Motor neuron (in vitro differentiated cells): Measurements from ENCODE around the gene SLC16A11. TPM values are rescaled to one million over a fixed set of nuclear protein-coding genes. Genes with fewer than 3 reads are reported as not detected.
"Not testable (repeated sequence)": the region's sequence is repeated elsewhere in the genome, so short reads cannot be mapped to it uniquely, and the experiment has no call there.

ENCODE experiments used
- ATAC-seq, 8 experiments: fragments of 200-7000 bp; cut with Tn5 transposase; replicated peaks in 6 of 8; 2 replicates each; pipeline ENCODE4 v1.8.0; 2021; ENCODE audit warnings: mild to moderate bottlenecking in 8 of 8, moderate library complexity in 8 of 8
- H3K27ac ChIP-seq, 2 donors: fragments of 250-450 bp; sonication (Bioruptor Pico); 2 replicates each; pipeline ENCODE4 v1.9.0; 2021; ENCODE audit warnings: antibody characterized with exemption in 2 of 2, mild to moderate bottlenecking in 2 of 2, moderate library complexity in 1 of 2
- H3K4me1 ChIP-seq, 2 donors: fragments of 250-450 bp; sonication (Bioruptor Pico); replicated peaks in 1 of 2; 2 replicates each; pipeline ENCODE4 v1.6.1; 2021; ENCODE audit warnings: antibody characterized with exemption in 2 of 2, mild to moderate bottlenecking in 2 of 2, moderate library complexity in 1 of 2
- H3K4me3 ChIP-seq, 5 donors: fragments of 250-450 bp; sonication (Bioruptor Pico); 2 replicates each; pipeline ENCODE4 v1.9.0; 2021; ENCODE audit warnings: antibody characterized with exemption in 5 of 5, mild to moderate bottlenecking in 5 of 5, moderate library complexity in 4 of 5
- WGBS, 10 experiments: fragments of 450-650 bp; shearing (Covaris generic); methylation state at CpG; one replicate each; pipeline ENCODE4 v1.0.0; 2022; 5-methylcytosine and 5-hydroxymethylcytosine counted together
- in situ Hi-C, 9 experiments: fragments of 400-800 bp; cut with MboI; loops; one replicate each; pipeline ENCODE4 v1.15.0; 2021; ENCODE audit warnings: low sequenced_read_pairs in 9 of 9, low pct_unique_long_range_greater_than_20kb in 2 of 9; ENCODE audit not compliant: unreplicated experiment in 9 of 9
- total RNA-seq, 8 experiments: library from RNA; unstranded; fragments of 300-600 nt; gene quantifications; 2 replicates each; pipeline versions ENCODE4 v1.2.3 to v1.2.4, GENCODE V29; 2022

SLC16A11 gene
- total RNA-seq, 8 experiments from 2014 or later = 0.17 to 1.9 (median 0.34) TPM

GRCh38 chr17:7047566-7047965, 3.7 kb upstream of the SLC16A11 start:
- 23 to 98% (median 76%) methylated on average over 4 to 6 of the region's 6 CpGs; no CpG with 5 or more reads in 2 of the 10 experiments for WGBS, 10 experiments
- Histone ChIP-seq H3K27ac (no peak overlapping the region), H3K4me1 (peaks cover 13 to 30% of the 10 kb centered on the region in 2 donors), H3K4me3 (no peak overlapping the region)
- in situ Hi-C loops = loop anchor here in 6 of 9 experiments (10.0 to 25.0 kb wide), 5 partner anchors 87 to 515 kb away; partner anchors contain the start of genes SENP3 (in 1 of the 6), SLC2A4 (in 1 of the 6), TNFSF13 (in 1 of the 6) and YBX2 (in 1 of the 6)
- no peak for ATAC-seq

GRCh38 chr17:7046725-7047397, 3.0 kb upstream of the SLC16A11 start:
- H3K27ac ChIP-seq, ATAC-seq: not testable (repeated sequence)
- H3K4me3 ChIP-seq = peak overlapping the region in 1 of 5 donors; percentile 4
- in situ Hi-C loops = loop anchor here in 6 of 9 experiments (10.0 to 25.0 kb wide), 5 partner anchors 88 to 515 kb away; partner anchors contain the start of genes SENP3 (in 1 of the 6), SLC2A4 (in 1 of the 6), TNFSF13 (in 1 of the 6) and YBX2 (in 1 of the 6)
- H3K4me1 ChIP-seq = peaks cover 13 to 37% of the 10 kb centered on the region in 2 donors
- 0 to 39% (median 13%) methylated on average over 1 to 16 of the region's 26 CpGs; no CpG with 5 or more reads in 2 of the 10 experiments for WGBS, 10 experiments

- Histone ChIP-seq H3K4me3 (peak overlapping the region in 3 of 5 donors; percentile 0 to 4 (median 2)), H3K4me1 (peaks cover 13 to 42% of the 10 kb centered on the region in 2 donors), H3K27ac (no peak overlapping the region)
- in situ Hi-C loops = loop anchor here in 6 of 9 experiments (10.0 to 25.0 kb wide), 5 partner anchors 89 to 516 kb away; partner anchors contain the start of genes SENP3 (in 1 of the 6), SLC2A4 (in 1 of the 6), TNFSF13 (in 1 of the 6) and YBX2 (in 1 of the 6)
- peak; percentile 6 to 26 (median 11) for ATAC-seq
- 0 to 27% (median 5%) methylated on average over 1 to 10 of the region's 15 CpGs; no CpG with 5 or more reads in 1 of the 10 experiments for WGBS, 10 experiments
Measured at GRCh38 chr17:7046127-7046724, 2.3 kb upstream of the SLC16A11 start.

GRCh38 chr17:7045492-7046126, 1.7 kb upstream of the SLC16A11 start:
- ATAC-seq = peak in 6 of 8 experiments; percentile 28 to 61 (median 47)
- in situ Hi-C loops = loop anchor here in 6 of 9 experiments (10.0 to 25.0 kb wide), 5 partner anchors 89 to 517 kb away; partner anchors contain the start of genes SENP3 (in 1 of the 6), SLC2A4 (in 1 of the 6), TNFSF13 (in 1 of the 6) and YBX2 (in 1 of the 6)
- Histone ChIP-seq H3K4me3 (peak overlapping the region in 1 of 5 donors; percentile 0), H3K27ac (no peak overlapping the region), H3K4me1 (peaks cover 13 to 42% of the 10 kb centered on the region in 2 donors)
- 8 to 60% (median 18%) methylated on average over 1 to 4 of the region's 5 CpGs for WGBS, 10 experiments

- peak; percentile 1 to 39 (median 13) for ATAC-seq
- peak overlapping the region in 2 of 5 donors; percentile 18 to 22 for H3K4me3 ChIP-seq
- in situ Hi-C loops = loop anchor here in 6 of 9 experiments (10.0 to 25.0 kb wide), 5 partner anchors 92 to 519 kb away; partner anchors contain the start of genes SENP3 (in 1 of the 6), SLC2A4 (in 1 of the 6), TNFSF13 (in 1 of the 6) and YBX2 (in 1 of the 6)
- no peak overlapping the region for H3K27ac ChIP-seq
- 10 to 35% (median 33%) methylated on average over 2 to 7 of the region's 21 CpGs; no CpG with 5 or more reads in 6 of the 10 experiments for WGBS, 10 experiments
- H3K4me1 ChIP-seq = peaks cover 13 to 42% of the 10 kb centered on the region in 2 donors
Measured at GRCh38 chr17:7043182-7043496, 753 bp downstream of the SLC16A11 start.

- 11 to 60% (median 25%) methylated on average over 1 to 12 of the region's 53 CpGs; no CpG with 5 or more reads in 6 of the 10 experiments for WGBS, 10 experiments
- in situ Hi-C loops = loop anchor here in 6 of 9 experiments (10.0 to 25.0 kb wide), 5 partner anchors 92 to 520 kb away; partner anchors contain the start of genes SENP3 (in 1 of the 6), SLC2A4 (in 1 of the 6), TNFSF13 (in 1 of the 6) and YBX2 (in 1 of the 6)
- no peak overlapping the region for H3K27ac ChIP-seq
- H3K4me3 ChIP-seq = no peak overlapping the region
- ATAC-seq = no peak
- peaks cover 13 to 42% of the 10 kb centered on the region in 2 donors for H3K4me1 ChIP-seq
Measured at GRCh38 chr17:7042501-7043181, 1.3 kb downstream of the SLC16A11 start.

GRCh38 chr17:7041607-7042500, 2.0 kb downstream of the SLC16A11 start:
- WGBS, 10 experiments = 0 to 69% (median 23%) methylated on average over 1 to 7 of the region's 43 CpGs; no CpG with 5 or more reads in 5 of the 10 experiments
- Histone ChIP-seq H3K4me3 (no peak overlapping the region), H3K27ac (no peak overlapping the region), H3K4me1 (peaks cover 14 to 41% of the 10 kb centered on the region in 2 donors)
- peak in 1 of 8 experiments; percentile 2 for ATAC-seq
- in situ Hi-C loops = loop anchor here in 6 of 9 experiments (10.0 to 25.0 kb wide), 5 partner anchors 93 to 520 kb away; partner anchors contain the start of genes SENP3 (in 1 of the 6), SLC2A4 (in 1 of the 6), TNFSF13 (in 1 of the 6) and YBX2 (in 1 of the 6)

GRCh38 chr17:7039832-7040231, 4.1 kb downstream of the SLC16A11 start:
- H3K4me1 ChIP-seq = peaks cover 12 to 37% of the 10 kb centered on the region in 2 donors
- 40 to 100% (median 94%) methylated on average over 1 to 3 of the region's 5 CpGs; no CpG with 5 or more reads in 1 of the 10 experiments for WGBS, 10 experiments
- H3K4me3 ChIP-seq = no peak overlapping the region
- no peak overlapping the region for H3K27ac ChIP-seq
- in situ Hi-C loops = loop anchor here in 6 of 9 experiments (10.0 to 25.0 kb wide), 5 partner anchors 95 to 522 kb away; partner anchors contain the start of genes SENP3 (in 1 of the 6), SLC2A4 (in 1 of the 6), TNFSF13 (in 1 of the 6) and YBX2 (in 1 of the 6)
- ATAC-seq = no peak

- WGBS, 10 experiments = 67 to 100% (median 92%) methylated on average over 1 to 8 of the region's 19 CpGs; no CpG with 5 or more reads in 2 of the 10 experiments
- Histone ChIP-seq H3K4me1 (peaks cover 8 to 27% of the 10 kb centered on the region in 2 donors), H3K27ac (no peak overlapping the region), H3K4me3 (no peak overlapping the region)
- ATAC-seq = no peak
- in situ Hi-C loops = loop anchor here in 5 of 9 experiments (25.0 kb wide), 4 partner anchors 99 to 524 kb away; partner anchors contain the start of genes SENP3 (in 1 of the 5), SLC2A4 (in 1 of the 5), TNFSF13 (in 1 of the 5) and YBX2 (in 1 of the 5)
Measured at GRCh38 chr17:7038025-7038862, 5.6 kb downstream of the SLC16A11 start.
